ENCODE data around the gene MEGF8. TPM values are rescaled to one million over a fixed set of nuclear protein-coding genes. Genes with fewer than 3 reads are reported as not detected.

Gene MEGF8
- total and polyA plus RNA-seq, 4 donors, result 1.2 to 13.7 (median 9.4) TPM

DNA sequence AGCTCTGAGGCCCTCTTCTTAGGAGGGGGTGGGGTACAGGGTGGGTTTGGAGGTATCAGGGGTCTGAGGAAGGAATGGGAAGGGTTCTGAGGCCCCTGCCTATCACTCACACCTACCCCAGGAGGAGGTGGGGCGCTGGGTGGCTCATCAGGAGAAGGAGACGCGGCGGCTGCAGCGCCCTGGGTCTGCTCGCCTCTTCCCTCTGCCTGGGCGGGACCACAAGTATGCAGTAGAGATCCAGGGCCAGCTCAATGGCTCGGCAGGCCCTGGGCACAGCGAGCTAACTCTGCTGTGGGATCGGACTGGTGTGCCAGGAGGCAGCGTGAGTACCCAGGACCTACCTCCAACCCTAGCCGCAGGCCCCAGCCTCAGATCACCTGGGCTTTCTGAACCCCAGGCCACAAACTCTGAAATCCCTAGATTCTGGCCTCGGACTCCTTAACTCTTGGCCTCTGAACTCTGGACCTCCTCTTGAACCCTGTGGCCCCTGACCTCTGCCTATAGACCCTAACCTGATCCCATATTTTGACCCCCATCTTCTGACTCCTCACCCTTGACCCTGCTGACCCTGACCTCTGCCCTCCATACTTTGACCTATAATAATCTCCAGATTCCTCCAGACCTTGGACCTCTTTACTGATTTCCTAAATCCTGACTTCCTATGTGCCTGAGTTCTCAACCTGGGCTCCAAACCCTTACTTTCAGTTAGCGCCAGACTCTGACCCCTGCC, 24.1 kb downstream of the MEGF8 start:
- Histone ChIP-seq H3K27me3 (ENCODE audit: control insufficient read depth in 4 of 4, insufficient read depth in 4 of 4, low read length in 3 of 4) (no peaks in the 10 kb centered on the region), H3K27ac (ENCODE audit: low read depth in 1 of 2, low read length in 2 of 2) (no peak overlapping the region), H3K9me3 (ENCODE audit: control insufficient read depth in 4 of 4, low read length in 3 of 4) (no peaks in the 10 kb centered on the region), H3K36me3 (ENCODE audit: control insufficient read depth in 4 of 4, insufficient read depth in 3 of 4, low read depth in 1 of 4, low read length in 3 of 4) (peaks cover 0 to 22% (median 5%) of the 10 kb centered on the region in 4 donors), H3K4me1 (ENCODE audit: control insufficient read depth in 4 of 4, insufficient read depth in 4 of 4, low read length in 3 of 4) (no peaks in the 10 kb centered on the region), H3K4me3 (ENCODE audit: low read depth in 1 of 3, low read length in 3 of 3) (no peak overlapping the region), H3K9ac (ENCODE audit: low read depth in 1 of 2, low read length in 2 of 2) (no peak overlapping the region)
- no peak for DNase-seq (ENCODE audit: low spot score)
- WGBS, result 96% methylated on average over 14 of the region's 14 CpGs
- TF ChIP-seq NR2F2 (IDR thresholded peaks at IDR 0.05), result peak; percentile 35
- TF ChIP-seq, protein P1, sequence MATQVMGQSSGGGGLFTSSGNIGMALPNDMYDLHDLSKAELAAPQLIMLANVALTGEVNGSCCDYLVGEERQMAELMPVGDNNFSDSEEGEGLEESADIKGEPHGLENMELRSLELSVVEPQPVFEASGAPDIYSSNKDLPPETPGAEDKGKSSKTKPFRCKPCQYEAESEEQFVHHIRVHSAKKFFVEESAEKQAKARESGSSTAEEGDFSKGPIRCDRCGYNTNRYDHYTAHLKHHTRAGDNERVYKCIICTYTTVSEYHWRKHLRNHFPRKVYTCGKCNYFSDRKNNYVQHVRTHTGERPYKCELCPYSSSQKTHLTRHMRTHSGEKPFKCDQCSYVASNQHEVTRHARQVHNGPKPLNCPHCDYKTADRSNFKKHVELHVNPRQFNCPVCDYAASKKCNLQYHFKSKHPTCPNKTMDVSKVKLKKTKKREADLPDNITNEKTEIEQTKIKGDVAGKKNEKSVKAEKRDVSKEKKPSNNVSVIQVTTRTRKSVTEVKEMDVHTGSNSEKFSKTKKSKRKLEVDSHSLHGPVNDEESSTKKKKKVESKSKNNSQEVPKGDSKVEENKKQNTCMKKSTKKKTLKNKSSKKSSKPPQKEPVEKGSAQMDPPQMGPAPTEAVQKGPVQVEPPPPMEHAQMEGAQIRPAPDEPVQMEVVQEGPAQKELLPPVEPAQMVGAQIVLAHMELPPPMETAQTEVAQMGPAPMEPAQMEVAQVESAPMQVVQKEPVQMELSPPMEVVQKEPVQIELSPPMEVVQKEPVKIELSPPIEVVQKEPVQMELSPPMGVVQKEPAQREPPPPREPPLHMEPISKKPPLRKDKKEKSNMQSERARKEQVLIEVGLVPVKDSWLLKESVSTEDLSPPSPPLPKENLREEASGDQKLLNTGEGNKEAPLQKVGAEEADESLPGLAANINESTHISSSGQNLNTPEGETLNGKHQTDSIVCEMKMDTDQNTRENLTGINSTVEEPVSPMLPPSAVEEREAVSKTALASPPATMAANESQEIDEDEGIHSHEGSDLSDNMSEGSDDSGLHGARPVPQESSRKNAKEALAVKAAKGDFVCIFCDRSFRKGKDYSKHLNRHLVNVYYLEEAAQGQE (IDR thresholded peaks at IDR 0.05), result no peak

DNA sequence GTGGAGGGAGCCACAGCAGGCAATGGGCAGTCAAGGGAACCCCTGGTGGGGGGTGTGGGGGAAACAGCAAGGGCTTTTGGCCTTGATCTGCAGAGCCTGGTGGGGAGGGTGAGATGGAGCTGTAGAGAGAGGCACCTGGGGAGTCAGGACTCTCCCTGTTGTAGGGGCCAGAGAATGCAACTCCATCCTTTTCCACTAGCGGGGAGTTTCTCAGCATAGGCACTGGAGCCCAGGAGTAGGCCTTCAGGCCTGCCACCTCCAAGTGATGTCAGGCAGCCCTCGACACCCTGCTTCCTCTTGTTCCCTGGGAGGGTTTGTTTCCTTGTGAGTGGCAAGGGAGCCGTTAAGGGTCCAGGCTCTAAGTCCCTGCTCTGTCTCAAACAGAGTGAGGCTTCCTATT, 25.0 kb downstream of the MEGF8 start:
- TF ChIP-seq EGR1 (IDR thresholded peaks at IDR 0.05; ENCODE audit: low read depth in 2 of 2) (no peak), FOXA1 (IDR thresholded peaks at IDR 0.05) (no peak), NR2F2 (IDR thresholded peaks at IDR 0.05) (no peak), TAF1 (conservative IDR thresholded peaks at IDR 0.05) (no peak), JUND (IDR thresholded peaks at IDR 0.05) (no peak), GABPA (IDR thresholded peaks at IDR 0.05 in 1 of 2, conservative IDR thresholded peaks at IDR 0.05 in 1 of 2) (no peak), SP1 (IDR thresholded peaks at IDR 0.05) (no peak), FOXA2 (IDR thresholded peaks at IDR 0.05) (no peak), YY1 (IDR thresholded peaks at IDR 0.05) (no peak)
- TF ChIP-seq, protein P2, sequence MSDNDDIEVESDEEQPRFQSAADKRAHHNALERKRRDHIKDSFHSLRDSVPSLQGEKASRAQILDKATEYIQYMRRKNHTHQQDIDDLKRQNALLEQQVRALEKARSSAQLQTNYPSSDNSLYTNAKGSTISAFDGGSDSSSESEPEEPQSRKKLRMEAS (IDR thresholded peaks at IDR 0.05), result no peak
- TF ChIP-seq, protein P3, sequence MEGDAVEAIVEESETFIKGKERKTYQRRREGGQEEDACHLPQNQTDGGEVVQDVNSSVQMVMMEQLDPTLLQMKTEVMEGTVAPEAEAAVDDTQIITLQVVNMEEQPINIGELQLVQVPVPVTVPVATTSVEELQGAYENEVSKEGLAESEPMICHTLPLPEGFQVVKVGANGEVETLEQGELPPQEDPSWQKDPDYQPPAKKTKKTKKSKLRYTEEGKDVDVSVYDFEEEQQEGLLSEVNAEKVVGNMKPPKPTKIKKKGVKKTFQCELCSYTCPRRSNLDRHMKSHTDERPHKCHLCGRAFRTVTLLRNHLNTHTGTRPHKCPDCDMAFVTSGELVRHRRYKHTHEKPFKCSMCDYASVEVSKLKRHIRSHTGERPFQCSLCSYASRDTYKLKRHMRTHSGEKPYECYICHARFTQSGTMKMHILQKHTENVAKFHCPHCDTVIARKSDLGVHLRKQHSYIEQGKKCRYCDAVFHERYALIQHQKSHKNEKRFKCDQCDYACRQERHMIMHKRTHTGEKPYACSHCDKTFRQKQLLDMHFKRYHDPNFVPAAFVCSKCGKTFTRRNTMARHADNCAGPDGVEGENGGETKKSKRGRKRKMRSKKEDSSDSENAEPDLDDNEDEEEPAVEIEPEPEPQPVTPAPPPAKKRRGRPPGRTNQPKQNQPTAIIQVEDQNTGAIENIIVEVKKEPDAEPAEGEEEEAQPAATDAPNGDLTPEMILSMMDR (IDR thresholded peaks at IDR 0.05; ENCODE audit: low read depth, low read length, missing input control), result no peak
- TF ChIP-seq, protein P4, sequence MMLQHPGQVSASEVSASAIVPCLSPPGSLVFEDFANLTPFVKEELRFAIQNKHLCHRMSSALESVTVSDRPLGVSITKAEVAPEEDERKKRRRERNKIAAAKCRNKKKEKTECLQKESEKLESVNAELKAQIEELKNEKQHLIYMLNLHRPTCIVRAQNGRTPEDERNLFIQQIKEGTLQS (IDR thresholded peaks at IDR 0.05), result no peak

More for the DNA sequence above, 25.0 kb downstream of the MEGF8 start:
- no peak overlapping the region for H3K27ac ChIP-seq (ENCODE audit: low read depth in 1 of 2, low read length in 2 of 2)
- H3K36me3 ChIP-seq (ENCODE audit: control insufficient read depth in 4 of 4, insufficient read depth in 3 of 4, low read depth in 1 of 4, low read length in 3 of 4), result peaks cover 0 to 24% (median 5%) of the 10 kb centered on the region in 4 donors
- H3K4me3 ChIP-seq (ENCODE audit: low read depth in 1 of 3, low read length in 3 of 3), result no peak overlapping the region
- 96% methylated on average over 3 of the region's 3 CpGs for WGBS
- no peaks in the 10 kb centered on the region for H3K9me3 ChIP-seq (ENCODE audit: control insufficient read depth in 4 of 4, low read length in 3 of 4)
- DNase-seq (ENCODE audit: low spot score), result no peak
- H3K27me3 ChIP-seq (ENCODE audit: control insufficient read depth in 4 of 4, insufficient read depth in 4 of 4, low read length in 3 of 4), result no peaks in the 10 kb centered on the region
- no peak overlapping the region for H3K9ac ChIP-seq (ENCODE audit: low read depth in 1 of 2, low read length in 2 of 2)
- H3K4me1 ChIP-seq (ENCODE audit: control insufficient read depth in 4 of 4, insufficient read depth in 4 of 4, low read length in 3 of 4), result no peaks in the 10 kb centered on the region

Data from liver (tissue), 9 donors.